GM23248 (cell line): Measurements from ENCODE around the gene FAT4.

Source experiments
- EZH2 ChIP-seq: fragments of 200-600 bp; sonication (generic); IDR thresholded peaks from 2 replicates; pipeline ENCODE4 v1.6.1; 2018; ENCODE audit warnings: antibody characterized with exemption, mild to moderate bottlenecking; ENCODE audit not compliant: insufficient read depth, poor library complexity, severe bottlenecking
- EZH2phosphoT487 ChIP-seq: fragments of 200-600 bp; sonication (generic); IDR thresholded peaks from 2 replicates; pipeline ENCODE4 v1.6.1; 2018; ENCODE audit warnings: antibody characterized with exemption, moderate library complexity, mild to moderate bottlenecking, low read depth; ENCODE audit not compliant: insufficient read depth

DNA sequence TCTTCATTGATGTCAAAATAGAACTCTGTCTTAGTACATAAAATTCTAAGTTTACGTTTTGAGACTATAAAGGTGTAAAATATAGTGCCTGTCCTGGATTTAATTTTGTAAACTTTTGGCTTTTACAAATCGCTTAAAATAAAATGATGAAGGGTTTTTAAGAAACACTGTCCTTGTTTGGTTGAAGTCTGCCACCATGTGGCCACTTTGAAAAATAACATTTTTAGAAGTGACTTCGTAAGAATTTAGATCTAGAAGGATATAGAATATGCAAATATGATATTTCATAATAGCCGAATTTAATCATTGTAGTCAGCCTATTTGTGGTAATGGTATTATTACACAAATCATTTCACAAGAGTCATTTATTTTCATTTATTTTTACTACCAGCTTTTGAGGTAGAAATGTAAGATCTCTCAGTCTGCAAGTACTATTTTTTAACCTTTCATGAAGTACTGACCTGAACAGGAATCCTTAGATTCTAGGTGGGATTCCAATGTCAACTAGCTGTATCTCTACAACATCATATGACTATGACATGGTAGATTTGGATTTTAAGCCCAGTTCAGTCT is 31.0 kb upstream of the FAT4 start:
- no peak for TF ChIP-seq EZH2
- no peak for TF ChIP-seq EZH2phosphoT487
